Measurements from ENCODE around the gene ARHGEF33.

Gene ARHGEF33

DNA sequence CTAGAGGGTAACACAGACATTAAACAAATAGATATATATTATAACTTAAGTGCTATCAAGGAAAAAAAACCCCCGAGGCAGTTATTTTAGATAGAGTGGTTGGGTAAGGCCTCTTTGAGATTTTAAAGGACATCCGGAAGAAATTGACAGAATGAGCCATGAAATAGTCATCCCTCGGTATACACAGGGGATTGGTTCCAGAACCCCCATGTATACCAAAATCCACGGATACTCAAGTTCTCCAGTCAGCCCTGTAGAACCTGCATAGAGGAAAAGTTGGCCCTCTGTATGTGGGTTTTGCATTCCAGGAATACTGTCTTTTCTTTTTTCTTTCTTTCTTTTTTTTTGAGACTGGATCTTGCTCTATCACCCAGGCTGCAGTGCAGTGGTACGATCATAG lies 15.9 kb upstream of the ARHGEF33 start:
- TF ChIP-seq CTCF (IDR thresholded peaks at IDR 0.05; ENCODE audit: low read depth, low read length), result no peak
- H3K4me3 ChIP-seq (ENCODE audit: low read depth, low read length), result no peak overlapping the region

DNA sequence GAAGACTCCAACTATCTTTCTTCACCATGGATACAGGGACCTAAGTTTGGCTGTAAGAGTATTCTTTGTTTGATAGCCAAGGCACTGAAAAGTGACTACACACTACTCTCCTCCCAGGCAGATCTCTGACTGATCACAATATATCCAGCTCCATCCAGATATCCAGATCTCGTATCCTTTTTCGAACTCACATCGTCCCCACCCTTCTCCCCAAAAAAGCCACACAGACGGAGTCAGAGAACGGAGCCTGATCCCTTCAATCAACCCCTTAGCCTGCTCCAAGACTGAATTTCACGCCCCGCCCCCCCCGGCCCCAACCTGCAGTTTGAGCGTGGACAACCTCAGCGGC lies 14.5 kb upstream of the ARHGEF33 start:
- peak overlapping the region; percentile 77 for H3K4me3 ChIP-seq (ENCODE audit: low read depth, low read length)
- TF ChIP-seq CTCF (IDR thresholded peaks at IDR 0.05; ENCODE audit: low read depth, low read length), result no peak

GRCh38 chr2:38875576-38876367 lies 13.9 kb upstream of the ARHGEF33 start, which contains the start of the genes DHX57 and MORN2:
Gene DHX57 (minus strand): TSS chr2:38875934. CDS start chr2:38868405, 7,529 bp downstream.
Gene MORN2 (plus strand): TSS chr2:38875976.
- TF ChIP-seq CTCF (IDR thresholded peaks at IDR 0.05; ENCODE audit: low read depth, low read length), result no peak
- H3K4me3 ChIP-seq (ENCODE audit: low read depth, low read length), result peak within 1 kb of the TSS; percentile 77

GRCh38 chr2:38876407-38876806 lies 13.3 kb upstream of the ARHGEF33 start:
- peak overlapping the region; percentile 77 for H3K4me3 ChIP-seq (ENCODE audit: low read depth, low read length)
- TF ChIP-seq CTCF (IDR thresholded peaks at IDR 0.05; ENCODE audit: low read depth, low read length), result no peak

DNA sequence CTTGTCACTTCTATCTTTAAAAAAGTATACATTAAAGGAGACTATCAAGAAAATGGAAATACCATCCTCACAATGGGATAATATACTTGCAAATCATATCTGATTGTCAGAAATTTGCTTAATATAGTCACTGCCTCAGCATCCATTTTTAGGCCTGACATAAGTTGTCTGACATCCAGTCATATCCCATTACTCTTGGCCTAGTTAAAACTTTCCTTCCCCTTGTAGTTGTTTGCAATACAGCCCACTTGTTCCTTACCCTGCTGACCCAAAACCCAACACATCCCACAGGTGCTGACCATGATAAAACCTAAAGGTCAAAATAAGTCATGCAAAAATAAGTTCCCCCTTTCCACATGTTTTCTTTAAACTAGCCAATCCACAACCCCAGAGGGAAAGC lies 3.6 kb upstream of the ARHGEF33 start:
- TF ChIP-seq CTCF (IDR thresholded peaks at IDR 0.05; ENCODE audit: low read depth, low read length), result no peak
- no peak overlapping the region for H3K4me3 ChIP-seq (ENCODE audit: low read depth, low read length)

DNA sequence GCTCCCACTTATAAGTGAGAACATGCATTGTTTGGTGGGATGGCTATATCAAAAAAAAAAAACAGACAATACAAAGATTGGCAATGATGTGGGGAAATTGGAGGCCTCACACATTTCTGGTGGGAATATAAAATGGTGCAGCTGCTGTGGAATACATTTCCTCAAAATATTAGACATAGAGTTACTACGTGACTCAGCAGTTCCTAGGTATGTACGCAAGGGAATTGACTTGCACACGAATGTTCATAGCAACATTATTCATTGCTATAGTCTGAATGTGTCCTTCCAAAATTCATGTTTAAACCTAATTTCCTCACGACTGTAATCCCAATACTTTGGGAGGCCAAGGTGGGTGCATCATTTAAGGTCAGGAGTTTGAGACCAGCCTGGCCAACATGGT lies 2.3 kb upstream of the ARHGEF33 start:
- H3K4me3 ChIP-seq (ENCODE audit: low read depth, low read length), result no peak overlapping the region
- no peak for TF ChIP-seq CTCF (IDR thresholded peaks at IDR 0.05; ENCODE audit: low read depth, low read length)

DNA sequence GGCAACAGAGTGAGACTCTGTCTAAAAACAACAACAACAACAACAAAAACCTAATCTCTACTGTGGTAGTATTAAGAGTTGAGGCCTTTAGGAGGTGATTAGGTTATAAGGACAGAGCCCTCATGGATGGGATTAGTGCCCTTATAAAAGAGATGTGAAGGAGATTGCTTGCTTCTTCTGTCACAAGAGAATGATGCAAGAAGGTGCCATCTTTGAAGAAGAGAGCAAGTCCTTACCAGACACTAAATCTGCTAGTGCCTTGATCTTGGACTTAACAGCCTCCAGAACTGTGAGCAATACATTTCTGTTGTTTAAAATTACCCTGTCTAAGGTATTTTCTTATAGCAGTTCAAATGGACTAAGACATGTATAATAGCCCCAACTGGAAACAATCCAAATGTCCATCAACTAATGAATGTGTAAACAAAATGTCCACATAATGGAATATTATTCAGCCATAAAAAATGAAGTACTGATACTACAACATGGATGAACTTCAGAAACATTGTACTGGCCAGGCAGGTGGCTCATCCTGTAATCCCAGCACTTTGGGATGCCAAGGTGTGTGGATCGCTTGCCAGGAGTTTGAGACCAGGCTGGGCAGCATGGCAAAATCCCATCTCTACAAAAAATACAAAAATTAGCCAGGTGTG lies 1.6 kb upstream of the ARHGEF33 start:
- no peak for TF ChIP-seq CTCF (IDR thresholded peaks at IDR 0.05; ENCODE audit: low read depth, low read length)
- H3K4me3 ChIP-seq (ENCODE audit: low read depth, low read length), result no peak overlapping the region
